Lung microvascular endothelial cell (primary cell): ENCODE measurements around the gene OCEL1. TPM values are rescaled to one million over a fixed set of nuclear protein-coding genes. Genes with fewer than 3 reads are reported as not detected.

Experiments used
- DNase-seq, 2 donors: peaks; one replicate each; pipeline versions ENCODE4 v3.0.0 to v3.0.0-alpha.2; 2010; ENCODE audit warnings: low read depth in 2 of 2
- total RNA-seq: library from RNA; depleted of rRNA; stranded (reverse); fragments of >200 nt; gene quantifications from 2 replicates; pipeline ENCODE4 v1.2.1, GENCODE V29; 2014

Gene OCEL1
- total RNA-seq, 1 donor from 2014 or later, result 4.0 TPM

DNA sequence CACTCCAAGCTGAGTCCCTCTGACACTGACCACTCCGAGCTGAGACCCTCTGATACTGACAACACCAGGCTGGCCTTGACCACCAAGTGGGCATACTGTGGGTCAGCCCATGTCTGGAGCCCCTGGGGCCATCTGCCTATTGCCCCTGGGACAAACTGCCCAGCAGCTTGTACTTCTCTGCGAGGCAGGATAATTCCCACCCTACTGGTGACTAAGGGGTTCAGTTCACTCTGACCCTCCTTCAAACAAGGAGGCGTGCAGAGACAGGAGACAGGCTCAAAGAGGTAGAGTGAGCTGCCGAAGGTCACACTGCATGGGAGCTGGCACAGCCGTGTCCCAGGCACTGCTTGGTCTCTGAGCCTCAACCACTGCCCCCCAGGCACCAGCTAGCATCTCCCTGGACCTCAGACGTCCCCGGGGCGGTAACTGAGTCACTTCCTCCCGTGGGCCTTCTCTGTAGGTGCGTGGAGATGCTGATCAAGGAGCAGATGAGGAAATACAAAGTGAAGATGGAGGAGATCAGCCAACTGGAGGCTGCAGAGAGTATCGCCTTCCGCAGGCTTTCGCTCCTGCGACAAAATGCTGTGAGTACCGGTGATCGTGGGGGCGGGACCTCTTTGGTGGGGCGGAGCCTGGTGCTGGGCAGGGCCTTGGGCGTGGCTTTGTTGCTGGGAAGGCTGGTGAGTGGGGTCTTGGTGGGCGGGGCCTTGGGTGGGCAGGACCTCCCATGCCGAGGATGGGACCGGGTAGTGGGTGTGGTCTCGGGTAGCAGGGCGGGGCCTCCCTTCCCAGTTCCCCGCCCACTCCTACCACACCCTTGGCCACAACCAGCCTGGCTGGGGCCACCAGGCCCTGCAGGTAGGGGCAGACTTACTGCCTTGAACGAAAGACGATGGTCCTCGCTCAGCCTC lies 16.6 kb upstream of the OCEL1 start:
- DNase-seq, result peak; percentile 39 to 61

DNA sequence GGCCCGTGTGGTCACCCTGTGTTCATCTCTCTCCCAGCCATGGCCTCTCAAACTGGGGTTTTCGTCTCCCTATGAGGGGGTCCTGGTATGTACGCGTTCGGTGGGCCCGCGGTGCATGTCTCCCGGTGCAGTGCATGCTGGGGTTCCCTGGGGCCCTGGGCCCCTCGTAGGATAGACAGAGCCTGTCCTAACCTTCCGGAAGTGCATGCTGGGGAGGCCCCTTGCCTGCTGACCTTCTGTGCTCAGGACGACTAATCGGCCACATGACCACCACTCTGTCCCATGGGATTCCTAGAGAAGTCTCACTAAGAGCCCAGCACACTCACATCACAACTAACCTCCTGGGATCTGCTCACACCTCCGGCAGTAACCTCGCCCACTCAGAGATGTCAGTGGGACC lies 15.7 kb upstream of the OCEL1 start:
- no peak for DNase-seq

DNA sequence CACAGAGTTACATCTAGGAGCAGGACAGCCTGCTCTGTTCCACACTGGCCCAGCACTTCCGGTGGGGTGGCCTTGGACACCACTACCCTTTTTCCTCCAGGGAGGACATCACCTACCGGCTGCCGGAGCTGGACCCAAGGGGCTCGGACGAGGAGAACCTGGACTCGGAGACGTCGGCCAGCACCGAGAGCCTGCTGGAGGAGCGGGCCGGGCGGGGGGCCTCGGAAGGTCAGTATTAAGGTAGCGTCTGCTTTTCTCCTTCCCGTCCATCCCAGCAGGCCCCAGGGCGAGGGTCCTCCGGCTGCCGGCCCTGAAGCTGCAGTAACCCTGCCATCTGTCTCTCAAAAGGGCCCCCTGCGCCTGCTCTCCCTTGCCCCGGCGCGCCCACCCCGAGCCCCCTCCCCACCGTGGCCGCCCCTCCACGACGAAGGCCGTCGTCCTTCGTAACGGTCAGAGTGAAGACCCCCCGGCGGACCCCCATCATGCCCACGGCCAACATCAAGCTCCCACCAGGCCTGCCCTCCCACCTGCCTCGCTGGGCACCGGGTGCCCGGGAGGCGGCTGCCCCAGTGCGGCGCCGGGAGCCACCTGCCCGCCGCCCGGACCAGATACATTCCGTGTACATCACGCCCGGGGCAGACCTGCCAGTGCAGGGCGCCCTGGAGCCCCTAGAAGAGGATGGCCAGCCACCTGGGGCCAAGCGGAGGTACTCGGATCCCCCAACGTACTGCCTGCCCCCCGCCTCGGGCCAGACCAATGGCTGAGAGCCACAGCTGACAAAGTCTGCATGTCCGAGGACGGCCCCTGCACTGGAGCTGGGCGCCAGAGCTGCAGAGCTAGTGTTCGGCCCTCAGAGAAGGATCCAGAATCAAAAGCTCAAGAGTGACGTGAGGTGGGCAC lies 14.2 kb upstream of the OCEL1 start:
- DNase-seq, result no peak

DNA sequence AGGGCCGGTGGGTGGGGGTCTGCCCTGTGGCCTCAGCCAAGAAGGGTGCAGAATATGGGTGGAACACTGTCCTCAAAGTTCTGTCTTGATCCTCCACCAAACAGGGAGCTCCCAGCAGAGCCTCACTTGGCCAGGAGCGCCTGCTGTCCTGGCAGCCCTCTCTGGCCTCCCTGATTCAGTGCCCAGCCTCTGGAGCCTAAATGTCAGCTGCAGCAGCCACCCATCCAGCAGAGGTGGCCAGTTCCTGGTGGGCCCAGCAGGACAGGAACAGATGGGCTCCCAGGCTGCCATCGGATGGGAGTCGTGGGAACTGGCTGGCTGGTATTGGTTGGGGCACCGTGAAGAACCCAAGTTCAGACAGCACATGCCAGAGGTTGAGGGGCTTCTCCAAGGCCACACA lies 12.7 kb upstream of the OCEL1 start:
- DNase-seq, result no peak

DNA sequence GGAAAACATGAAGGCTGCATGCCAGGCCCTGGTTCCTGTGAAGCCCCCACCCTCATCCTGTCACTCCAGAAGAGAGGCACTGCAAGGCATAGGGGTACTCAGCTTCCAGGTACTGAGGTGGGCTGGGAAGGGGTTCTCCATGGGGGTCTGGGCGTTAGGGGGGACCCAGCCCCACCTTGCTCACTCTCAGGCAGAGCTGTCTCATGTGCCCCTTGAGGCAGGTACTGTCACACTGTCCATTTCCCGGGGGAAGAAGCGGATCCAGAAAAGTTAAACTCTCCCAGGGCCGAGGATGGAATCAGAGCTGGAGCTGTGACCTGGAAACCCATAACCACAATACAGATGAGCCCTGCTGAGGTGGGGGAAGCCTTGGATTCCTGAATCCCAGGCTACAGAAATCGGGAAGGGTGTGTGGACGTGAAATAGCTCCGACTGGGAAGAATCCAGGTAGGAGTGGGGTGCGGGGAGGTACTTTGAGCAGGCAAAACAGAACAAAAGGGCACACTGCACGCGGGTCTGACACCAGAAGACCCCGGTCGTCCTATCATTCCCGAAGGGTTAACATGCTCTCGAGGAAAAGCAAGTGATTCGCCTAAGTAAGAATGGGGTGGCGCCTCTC lies 11.4 kb upstream of the OCEL1 start:
- DNase-seq, result no peak

DNA sequence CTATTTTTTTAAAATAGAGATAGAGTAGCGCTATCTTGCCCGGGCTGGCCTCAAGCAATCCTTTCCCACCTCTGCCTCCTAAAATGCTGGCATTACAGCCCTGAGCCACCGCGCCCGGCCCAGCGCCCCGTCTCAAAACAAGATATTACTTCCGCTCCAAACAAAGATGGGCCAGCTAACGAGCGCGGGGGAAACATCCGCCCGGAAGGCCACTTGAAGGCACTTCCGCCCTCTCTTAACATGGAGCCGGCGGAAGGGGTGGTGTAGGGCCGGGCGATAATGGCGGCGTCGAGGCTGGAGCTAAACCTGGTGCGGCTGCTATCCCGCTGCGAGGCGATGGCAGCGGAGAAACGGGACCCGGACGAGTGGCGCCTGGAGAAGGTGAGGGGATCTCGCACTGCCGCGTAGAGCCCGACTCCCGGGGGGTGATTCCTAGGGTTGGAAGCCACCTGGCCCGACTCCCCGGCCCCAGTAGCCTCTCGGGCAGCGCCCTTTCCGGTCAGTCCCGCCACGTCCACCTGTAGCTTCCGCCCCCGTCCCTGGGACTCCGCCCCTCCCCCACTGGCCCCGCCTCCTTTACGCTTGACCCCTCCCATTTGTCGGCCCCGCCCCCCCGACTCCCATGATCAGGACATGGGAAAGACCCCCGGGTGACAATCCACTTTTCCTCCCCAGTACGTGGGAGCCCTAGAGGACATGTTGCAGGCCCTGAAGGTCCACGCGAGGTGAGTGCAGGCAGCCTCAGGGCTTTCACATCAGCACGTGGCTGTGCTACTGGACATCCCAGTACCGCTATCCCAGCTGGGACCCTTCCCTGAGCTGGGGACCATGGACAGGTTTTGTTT lies 10.7 kb upstream of the OCEL1 start, which contains the start of gene USE1:
Gene USE1 (plus strand): TSS at position 231 of the 845 bp plus-strand sequence. CDS start 49 bp downstream, at position 280.
- DNase-seq, result peak; percentile 88 to 90

DNA sequence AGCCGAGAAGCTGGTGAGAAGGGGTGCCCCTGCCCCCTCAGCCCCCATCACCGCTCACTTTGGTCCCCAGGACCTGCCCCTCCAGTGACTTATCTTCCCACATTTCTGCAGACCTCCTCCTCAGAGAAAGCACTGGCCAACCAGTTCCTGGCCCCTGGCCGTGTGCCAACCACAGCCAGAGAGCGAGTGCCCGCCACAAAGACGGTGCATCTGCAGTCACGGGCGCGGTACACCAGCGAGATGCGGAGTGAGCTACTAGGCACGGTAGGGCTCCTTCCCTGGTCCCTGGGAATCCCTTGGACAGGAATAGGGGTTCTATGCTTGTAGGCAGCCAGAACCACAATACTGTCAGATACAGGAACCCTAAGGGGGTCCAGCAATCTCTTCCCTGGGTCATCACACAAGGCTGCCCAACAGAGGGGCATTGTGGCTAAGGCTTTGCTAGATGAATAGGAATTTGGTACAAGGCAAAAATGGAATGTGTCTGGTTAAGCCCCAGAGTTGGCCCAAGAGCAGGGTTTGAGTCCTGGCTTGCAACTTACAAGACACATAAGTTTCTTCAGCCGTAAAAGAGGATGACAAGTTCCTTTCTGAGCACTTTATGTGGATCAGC lies 9.9 kb upstream of the OCEL1 start:
- DNase-seq, result no peak

DNA sequence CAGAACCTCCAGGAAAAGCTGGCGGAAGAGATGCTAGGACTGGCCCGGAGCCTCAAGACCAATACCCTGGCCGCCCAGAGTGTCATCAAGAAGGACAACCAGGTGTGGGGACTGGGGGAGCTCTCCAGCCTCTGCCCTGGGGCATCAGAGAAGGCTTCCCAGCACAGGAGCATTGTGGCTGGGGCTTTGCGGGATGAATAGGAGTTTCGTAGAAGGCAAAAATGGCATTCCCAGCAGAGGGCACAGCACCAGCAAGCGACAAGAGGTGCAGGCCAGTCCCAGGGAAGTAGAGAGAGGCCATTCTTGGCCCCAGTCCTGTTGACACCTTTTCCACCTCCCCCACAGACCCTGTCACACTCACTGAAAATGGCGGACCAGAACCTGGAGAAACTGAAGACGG lies 6.7 kb upstream of the OCEL1 start:
- DNase-seq, result no peak

DNA sequence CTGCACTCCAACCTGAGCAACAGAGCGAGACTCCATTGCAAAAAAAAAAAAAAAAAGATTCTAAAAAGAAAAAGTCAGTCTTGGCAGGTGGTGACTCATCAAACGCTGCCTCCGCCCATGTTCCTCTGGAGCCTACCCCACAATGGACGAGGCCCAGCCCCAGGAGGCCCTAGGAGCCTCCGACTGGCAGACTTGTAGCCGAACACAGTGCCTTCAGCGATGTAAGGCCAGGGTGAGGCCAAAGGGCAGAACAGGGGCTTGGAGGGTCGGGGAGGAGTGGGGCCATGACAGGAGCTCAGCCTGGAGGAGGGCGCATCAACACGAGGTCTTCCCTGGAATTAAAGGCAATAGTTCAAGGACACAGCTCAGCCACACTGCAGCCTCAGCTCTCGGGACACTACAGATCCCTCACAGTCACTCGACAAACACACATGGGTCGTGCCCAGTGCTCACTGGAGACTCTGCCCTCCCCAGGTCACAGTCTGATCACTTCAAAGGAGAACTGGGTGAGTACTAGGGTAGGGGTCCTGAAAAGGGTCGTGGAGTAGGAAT lies 5.7 kb upstream of the OCEL1 start:
- DNase-seq, result peak in 1 of 2 donors; percentile 76

DNA sequence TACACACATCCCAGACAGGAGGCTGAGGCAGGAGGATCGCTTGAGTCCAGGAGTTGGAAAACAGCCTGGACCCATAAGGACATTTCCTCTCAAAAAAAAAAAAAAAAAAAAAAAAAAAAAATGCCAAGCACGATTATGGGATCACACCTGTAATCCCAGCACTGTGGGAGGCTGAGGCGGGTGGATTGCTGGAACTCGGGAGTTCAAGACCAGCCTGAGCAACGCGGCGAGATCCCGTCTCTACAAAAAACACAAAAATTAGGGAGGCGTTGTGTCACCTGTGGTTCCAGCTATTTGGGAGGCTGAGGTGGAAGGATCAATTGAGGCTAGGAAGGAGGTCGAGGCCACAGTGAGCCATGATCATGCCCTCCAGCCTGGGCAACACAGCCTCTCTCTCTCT lies 973 bp upstream of the OCEL1 start:
- DNase-seq, result no peak

DNA sequence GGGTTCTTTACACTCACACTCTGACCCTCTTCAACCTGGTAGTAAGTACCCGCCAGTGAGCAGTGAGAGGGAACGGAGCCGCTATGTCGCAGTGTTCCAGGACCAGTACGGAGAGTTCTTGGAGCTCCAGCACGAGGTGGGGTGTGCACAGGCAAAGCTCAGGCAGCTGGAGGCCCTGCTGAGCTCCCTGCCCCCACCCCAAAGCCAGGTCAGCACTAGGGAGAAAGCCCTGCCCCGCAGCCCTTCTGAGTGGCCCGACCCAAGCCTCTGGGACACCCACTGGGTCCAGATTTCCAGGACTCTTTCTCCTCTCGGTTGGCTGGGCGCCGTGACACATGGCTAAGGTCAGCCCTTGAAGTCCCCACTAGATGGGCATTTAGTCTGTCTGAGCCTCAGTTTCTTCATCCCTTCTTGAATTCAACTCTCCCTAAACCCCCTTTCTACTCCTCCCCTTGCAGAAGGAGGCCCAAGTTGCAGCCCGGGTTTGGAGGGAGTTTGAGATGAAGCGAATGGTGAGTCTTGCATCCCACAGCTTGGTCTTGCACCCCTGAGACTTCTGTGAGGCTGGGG lies 1.9 kb downstream of the OCEL1 start:
- DNase-seq, result no peak

DNA sequence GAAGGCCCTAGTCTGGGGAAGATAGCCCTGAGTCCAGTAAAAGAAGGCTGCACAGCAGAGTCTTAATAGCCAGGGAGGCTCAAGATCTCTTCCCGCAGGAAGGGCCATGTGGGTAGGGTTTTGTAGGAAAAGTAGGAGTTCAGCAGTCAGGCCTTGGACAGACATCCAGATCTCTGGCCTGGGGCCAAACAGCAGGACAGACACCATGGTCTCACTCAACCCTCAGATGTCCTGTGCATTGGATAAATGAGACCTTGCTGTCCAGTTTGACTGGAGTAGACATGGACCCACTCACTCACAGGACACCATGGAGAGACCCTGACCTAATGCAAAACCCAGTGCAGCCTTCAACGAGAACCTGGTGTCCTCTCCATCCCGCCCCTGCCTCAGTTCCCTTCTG lies 3.9 kb downstream of the OCEL1 start:
- DNase-seq, result no peak

DNA sequence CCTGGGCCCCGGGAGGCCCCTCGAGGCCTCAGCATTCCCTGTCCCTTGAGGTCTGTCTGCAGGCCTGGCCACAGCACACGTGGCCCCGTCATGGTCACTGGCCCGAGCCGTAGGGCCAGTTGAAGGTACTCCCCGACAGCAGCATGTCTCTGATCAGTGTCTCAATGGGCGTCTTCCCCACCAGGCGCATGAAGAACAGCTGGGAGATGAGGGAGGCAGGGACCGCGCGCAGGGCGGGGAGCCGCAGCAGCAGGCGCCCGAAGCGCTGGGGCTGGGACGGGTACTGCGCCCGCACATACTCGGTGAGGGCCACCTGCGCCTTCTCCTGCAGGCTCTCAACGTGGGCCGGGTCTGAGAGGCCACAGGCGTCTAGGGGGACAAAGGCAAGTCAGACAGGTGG lies 6.2 kb downstream of the OCEL1 start:
- no peak for DNase-seq

DNA sequence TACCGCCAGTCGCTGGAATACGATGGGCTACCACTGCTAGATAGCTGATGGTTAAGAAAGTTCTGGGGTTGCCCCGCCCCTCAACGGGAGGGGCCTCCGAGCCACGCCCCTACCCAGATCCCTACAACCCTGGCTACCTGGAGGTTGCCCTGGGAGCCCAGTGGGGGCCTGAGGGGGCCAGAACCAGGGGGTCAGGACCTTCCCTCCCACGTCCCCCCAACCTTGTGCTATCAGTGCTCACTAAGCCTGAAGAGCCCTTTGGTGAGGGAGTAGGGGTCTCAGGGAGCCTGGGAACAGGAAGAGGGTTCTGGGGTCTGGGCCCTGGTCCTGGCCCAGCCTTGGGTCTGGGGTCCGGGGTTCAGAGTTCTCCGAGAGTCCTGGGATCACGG lies 8.9 kb downstream of the OCEL1 start:
- DNase-seq, result peak; percentile 35 to 52

DNA sequence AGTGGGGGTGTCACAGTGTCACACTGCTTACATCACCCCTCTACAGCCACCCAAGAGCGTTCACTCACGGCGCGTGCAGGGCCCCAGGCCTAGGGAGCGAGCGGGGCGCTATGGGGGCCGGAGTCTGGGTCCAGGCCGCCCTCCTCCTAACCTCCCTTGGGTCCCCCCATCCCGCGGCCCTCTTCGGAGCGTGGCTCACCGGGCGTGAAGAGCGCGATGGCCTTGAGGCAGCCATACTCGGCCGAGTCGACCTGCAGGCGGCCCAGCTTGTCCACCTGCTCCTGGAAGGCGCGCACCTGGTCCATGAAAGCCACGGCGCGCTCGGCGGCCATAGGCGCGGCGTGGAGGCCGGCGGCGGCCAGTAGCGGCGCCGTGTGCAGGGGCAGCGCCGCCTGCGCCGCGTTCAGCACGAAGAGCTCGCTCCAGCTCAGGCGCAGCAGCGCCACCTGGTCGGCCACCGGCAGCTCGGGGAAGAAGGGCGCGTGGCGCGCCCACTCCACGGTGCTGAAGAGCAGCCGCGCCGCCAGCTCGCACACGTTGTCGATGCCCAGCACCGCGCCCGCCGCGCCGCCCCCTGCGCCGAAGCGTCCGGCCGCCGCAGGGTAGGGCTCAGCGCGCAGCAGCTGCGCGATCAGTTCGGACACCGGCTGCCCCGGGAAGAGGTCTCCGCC lies 9.4 kb downstream of the OCEL1 start:
- peak; percentile 84 to 91 for DNase-seq

DNA sequence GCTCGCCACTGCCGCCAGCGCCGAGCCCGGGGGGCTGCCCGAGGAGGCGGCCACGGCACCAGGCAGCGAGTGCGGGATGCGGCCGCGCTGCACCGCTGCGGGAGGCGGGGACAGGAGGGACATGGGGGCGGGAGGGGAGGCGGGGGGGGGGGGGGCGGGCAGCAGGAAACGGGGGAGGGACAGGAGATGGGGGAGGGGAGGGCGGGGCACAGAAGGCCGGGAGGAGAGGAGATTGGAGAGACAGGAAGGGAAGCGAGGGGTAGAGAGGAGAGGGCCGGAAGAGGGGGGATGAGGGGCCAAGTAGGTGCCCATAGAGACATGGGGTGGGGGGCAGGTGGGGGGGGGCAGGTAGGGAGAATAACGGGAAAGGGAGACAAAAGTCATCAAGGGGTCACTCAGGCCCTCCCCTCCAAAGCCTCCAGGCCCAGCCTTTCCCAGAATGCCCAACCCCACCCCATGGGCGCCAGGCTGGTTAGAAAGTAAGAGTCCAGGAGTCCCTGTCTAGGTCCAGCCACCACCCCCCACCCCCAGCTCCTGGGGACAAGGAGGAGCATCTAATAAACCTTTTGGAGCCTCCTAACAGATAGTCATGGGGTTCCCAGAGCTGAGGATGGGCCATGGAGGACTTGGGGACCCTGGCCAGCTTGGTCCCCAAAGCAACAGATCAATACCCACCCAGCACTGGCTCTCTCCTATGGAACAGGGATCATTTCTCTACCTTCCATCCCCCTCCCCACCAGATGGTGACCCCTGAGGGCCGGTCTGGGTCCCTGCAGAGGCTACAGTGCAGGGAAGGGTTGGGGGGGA lies 10.1 kb downstream of the OCEL1 start:
- peak in 1 of 2 donors; percentile 71 for DNase-seq

DNA sequence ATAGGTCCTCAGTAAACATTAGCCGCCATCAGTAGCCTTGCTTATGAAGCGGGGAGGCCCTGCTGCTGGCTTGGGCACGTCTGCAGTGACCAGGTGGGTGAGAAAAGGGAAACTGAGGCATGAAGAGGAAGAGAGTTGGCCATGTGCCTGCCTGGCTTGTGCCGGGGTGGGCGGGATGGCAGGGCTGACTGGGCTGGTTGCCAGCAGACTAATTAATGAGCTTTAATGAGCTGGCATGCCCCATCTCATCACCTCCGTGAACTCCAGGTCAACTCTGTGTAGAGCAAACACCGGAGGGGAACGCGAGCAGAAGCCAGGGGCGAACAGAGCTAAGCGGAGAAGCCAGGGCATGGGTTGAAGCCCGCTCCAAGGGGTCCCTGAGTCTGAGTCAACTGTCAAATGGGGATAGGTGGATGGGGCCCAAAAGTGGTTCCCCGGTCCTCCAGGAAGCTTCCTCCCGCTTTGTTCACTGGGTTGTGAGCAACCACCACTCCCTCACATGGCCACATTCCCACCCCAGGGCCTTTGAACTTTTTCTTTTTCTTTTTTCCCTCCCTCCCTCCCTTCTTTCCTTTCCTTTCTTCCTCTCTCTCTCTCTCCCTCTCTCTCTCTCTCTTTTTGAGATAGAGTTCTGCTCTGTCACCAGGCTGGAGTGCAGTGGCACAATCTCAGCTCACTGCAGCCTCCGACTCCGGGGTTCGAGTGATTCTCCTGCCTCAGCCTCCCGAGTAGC lies 11.0 kb downstream of the OCEL1 start:
- DNase-seq, result no peak
